K562 (cell line): ENCODE results near the gene CCT8L2. TPM values are rescaled to one million over a fixed set of nuclear protein-coding genes. Genes with fewer than 3 reads are reported as not detected.
"Not testable (repeated sequence)": the region's sequence is repeated elsewhere in the genome, so short reads cannot be mapped to it uniquely, and the experiment has no call there.

Source experiments
- ATAC-seq: fragments of 200-7000 bp; cut with Tn5 transposase; 3 replicates; pipeline ENCODE4 v1.9.1; 2020; ENCODE audit warnings: moderate library complexity
- BruUV-seq: library from RNA; stranded (reverse); fragments of 400-500 nt; replicated peaks from 2 replicates; lab custom pipeline; 2021; lab: Mats Ljungman, UMichigan
- CTCF ChIA-PET: fragments of 300-600 bp; formaldehyde crosslinking; extraction: SDS; loops from one replicate; lab custom pipeline; 2021; ENCODE audit warnings: low intra/inter-chr PET ratio; lab: Yijun Ruan, JAX
- POLR2A ChIA-PET: fragments of 300-600, 350-650 bp; sonication (Branson Sonifier 250); formaldehyde crosslinking; extraction: SDS; loops from one replicate; lab custom pipeline; 2021; ENCODE audit warnings: antibody characterized with exemption, inconsistent platforms; lab: Yijun Ruan, JAX
- DNase-seq, 4 experiments: peaks; one replicate each; pipeline versions ENCODE4 v3.0.0 to v3.0.0-alpha.2; 2011 to 2018; ENCODE audit warnings: low spot score in 3 of 4, mixed read lengths in 3 of 4; ENCODE audit errors: extremely low read depth in 1 of 4
- FAIRE-seq: peaks from 2 replicates; lab custom pipeline; 2011; peaks lifted over from hg19 to GRCh38; lab: Jason Lieb, UNC
- H2AFZ ChIP-seq: 2 replicates; pipeline ENCODE4 v1.6.0; 2011; ENCODE audit warnings: low read depth, low read length, control low read depth, inconsistent platforms
- H3K27ac ChIP-seq: fragments of 200-600 bp; 3 replicates; pipeline ENCODE4 v1.8.0; 2011; ENCODE audit warnings: low read depth, mild to moderate bottlenecking, control low read depth, inconsistent platforms, low read length, moderate library complexity, mixed read lengths; ENCODE audit errors: extremely low read depth
- H3K27me3 ChIP-seq, 2 experiments: fragments of 300-600 bp in 1 of 2; 2 replicates in 1 of 2; 3 replicates in 1 of 2; pipeline versions ENCODE4 v1.6.0 to v1.8.0; 2011; ENCODE audit warnings: inconsistent platforms in 2 of 2, low read length in 2 of 2, mild to moderate bottlenecking in 1 of 2, mixed read lengths in 1 of 2, moderate library complexity in 1 of 2; ENCODE audit not compliant: control insufficient read depth in 2 of 2, insufficient read depth in 2 of 2
- H3K36me3 ChIP-seq: fragments of 300-600 bp; 3 replicates; pipeline ENCODE4 v1.8.0; 2011; ENCODE audit warnings: mild to moderate bottlenecking, low read length, inconsistent platforms; ENCODE audit not compliant: control insufficient read depth, insufficient read depth
- H3K4me1 ChIP-seq, 2 experiments: fragments of 200-600 bp in 1 of 2; replicated peaks in 1 of 2; 2 replicates in 1 of 2; 3 replicates in 1 of 2; pipeline versions ENCODE4 v1.5.1 to v1.8.0; 2011; ENCODE audit warnings: inconsistent platforms in 2 of 2, low read length in 2 of 2, mild to moderate bottlenecking in 1 of 2, mixed read lengths in 1 of 2, moderate library complexity in 1 of 2; ENCODE audit not compliant: control insufficient read depth in 2 of 2, insufficient read depth in 2 of 2
- H3K4me2 ChIP-seq: 2 replicates; pipeline ENCODE4 v1.6.1; 2011; ENCODE audit warnings: low read length, control low read depth, inconsistent platforms, mixed read lengths; ENCODE audit not compliant: insufficient read depth
- H3K4me3 ChIP-seq: fragments of 200-600 bp; sonication (generic), shearing (Covaris generic); 2 replicates; pipeline ENCODE4 v1.5.1; 2016; ENCODE audit warnings: control low read depth, inconsistent platforms
- H3K79me2 ChIP-seq: fragments of 200-600 bp; 3 replicates; pipeline ENCODE4 v1.8.0; 2011; ENCODE audit warnings: low read length, inconsistent platforms; ENCODE audit not compliant: control insufficient read depth, insufficient read depth
- H3K9ac ChIP-seq, 2 experiments: 2 replicates each; pipeline versions ENCODE4 v1.6.0 to v1.6.1; 2011; ENCODE audit warnings: low read depth in 2 of 2, low read length in 2 of 2, control low read depth in 1 of 2, inconsistent platforms in 1 of 2, mild to moderate bottlenecking in 1 of 2, mixed read lengths in 1 of 2; ENCODE audit not compliant: insufficient read depth in 1 of 2
- H3K9me1 ChIP-seq: one replicate; pipeline ENCODE4 v1.6.0; 2011; ENCODE audit warnings: inconsistent platforms, mild to moderate bottlenecking, low read length, moderate library complexity; ENCODE audit not compliant: control insufficient read depth, insufficient read depth
- H3K9me3 ChIP-seq: replicated peaks from 2 replicates; pipeline ENCODE4 v1.5.1; 2011; ENCODE audit warnings: low read depth, low read length, inconsistent platforms; ENCODE audit not compliant: control insufficient read depth, insufficient read depth
- H4K20me1 ChIP-seq: replicated peaks from 2 replicates; pipeline ENCODE4 v1.6.1; 2011; ENCODE audit warnings: low read length, inconsistent platforms, mixed read lengths; ENCODE audit not compliant: control insufficient read depth, insufficient read depth
- ADNP ChIP-seq: fragments of 200-800 bp; sonication (Bioruptor generic); IDR thresholded peaks from 2 replicates; pipeline ENCODE4 v1.6.1; 2016; ENCODE audit warnings: missing genetic modification characterization, missing compliant biosample characterization
- BCOR ChIP-seq: fragments of 450-650 bp; IDR thresholded peaks from 2 replicates; pipeline ENCODE4 v1.6.1; 2016
- CBX1 ChIP-seq: sonication (generic); IDR thresholded peaks from 2 replicates; pipeline ENCODE4 v1.6.1; 2016; ENCODE audit warnings: antibody characterized with exemption, low read depth, mild to moderate bottlenecking
- CHD4 ChIP-seq: fragments of 200-600 bp; sonication (generic); IDR thresholded peaks from 3 replicates; pipeline ENCODE4 v1.6.1; 2012; ENCODE audit warnings: low read depth, mild to moderate bottlenecking, mixed read lengths, low read length, inconsistent platforms; ENCODE audit not compliant: insufficient read depth, insufficient replicate concordance, poor library complexity, severe bottlenecking
- GTF2A2 ChIP-seq: IDR thresholded peaks from 2 replicates; pipeline ENCODE4 v1.6.1; 2016; ENCODE audit warnings: mild to moderate bottlenecking, missing genetic modification characterization, missing compliant biosample characterization
- HDAC1 ChIP-seq, 2 experiments: fragments of 450-650 bp; IDR thresholded peaks; 2 replicates each; pipeline ENCODE4 v1.6.1; 2016 to 2017; ENCODE audit warnings: inconsistent platforms in 1 of 2, mild to moderate bottlenecking in 1 of 2, moderate library complexity in 1 of 2
- HDAC2 ChIP-seq: fragments of 450-650 bp; IDR thresholded peaks from 2 replicates; pipeline ENCODE4 v1.6.1; 2016; ENCODE audit warnings: mild to moderate bottlenecking
- KDM1A ChIP-seq, 2 experiments: fragments of 450-650 bp; IDR thresholded peaks; 2 replicates each; pipeline ENCODE4 v1.6.1; 2016; ENCODE audit warnings: mild to moderate bottlenecking in 2 of 2
- PHF20 ChIP-seq: fragments of 450-650 bp; IDR thresholded peaks from 2 replicates; pipeline ENCODE4 v1.6.1; 2018; ENCODE audit not compliant: partially characterized antibody
- RBM25 ChIP-seq: fragments of 200-400 bp; formaldehyde crosslinking; IDR thresholded peaks from 2 replicates; pipeline ENCODE4 v1.6.1; 2018; ENCODE audit warnings: low read length, low read depth, moderate library complexity; ENCODE audit not compliant: severe bottlenecking
- SMARCA5 ChIP-seq: fragments of 450-650 bp; IDR thresholded peaks from 2 replicates; pipeline ENCODE4 v1.6.1; 2016
- ZNF146 ChIP-seq: IDR thresholded peaks from one replicate; pipeline ENCODE4 v1.6.1; 2018; ENCODE audit warnings: missing compliant biosample characterization; ENCODE audit not compliant: unreplicated experiment
- WGBS: fragments of 100-300 bp; shearing (Covaris generic); methylation state at CpG from one replicate; pipeline ENCODE4 v1.1.6; 2016; ENCODE audit warnings: low coverage, mixed read lengths; ENCODE audit not compliant: insufficient coverage; ENCODE audit errors: missing lambda C conversion rate; 5-methylcytosine and 5-hydroxymethylcytosine counted together
- in situ Hi-C: fragments of 300-500 bp; cut with MboI; formaldehyde crosslinking; loops from 4 replicates; pipeline ENCODE4 v1.15.0; 2018; ENCODE audit warnings: inconsistent platforms, mixed read lengths
- intact Hi-C: fragments of 100-400 bp; cut with micrococcal nuclease; formaldehyde crosslinking; loops from 2 replicates; pipeline ENCODE4 v1.14.2; 2022
- polyA plus RNA-seq, 8 experiments: library from polyadenylated mRNA; depleted of rRNA in 4 of 8; stranded (reverse) in 5 of 8; unstranded in 3 of 8; fragments of >200 nt; fragmentation: Nextera tagmentation in 2 of 8; fragmentation: Illumina TruSeq in 1 of 8; extraction: Ambion mirVana in 2 of 8; extraction: Trizol in 1 of 8; gene quantifications; 2 replicates each; pipeline versions ENCODE4 v1.2.1 to v1.2.3, GENCODE V29; 2011 to 2014; ENCODE audit warnings: inconsistent platforms in 1 of 8, missing spikeins in 1 of 8
- total RNA-seq, 7 experiments: library from RNA; depleted of rRNA in 6 of 7; stranded (reverse); fragments of >200 nt in 6 of 7; fragmentation: Illumina TruSeq in 2 of 7; extraction: Trizol in 2 of 7; gene quantifications; 2 replicates each; pipeline versions ENCODE4 v1.2.1 to v1.2.3, GENCODE V29; 2011 to 2021; ENCODE audit warnings: low replicate concordance in 1 of 7

The CCT8L2 gene
- total and polyA plus RNA-seq, 9 of the 15 experiments (the other 6 are each of a cell fraction or from before 2014, with no cell fraction given): 0.13 TPM; not detected in 8

- in situ Hi-C loops, H3K79me2 ChIP-seq, H3K27me3 ChIP-seq, H3K4me2 ChIP-seq, H3K4me3 ChIP-seq, ATAC-seq, H3K36me3 ChIP-seq, FAIRE-seq, H3K27ac ChIP-seq, intact Hi-C loops, POLR2A ChIA-PET, CTCF ChIA-PET, H3K9ac ChIP-seq, BruUV-seq, H3K9me3 ChIP-seq, H4K20me1 ChIP-seq, H2AFZ ChIP-seq, DNase-seq, H3K9me1 ChIP-seq: not testable (repeated sequence)
- TF ChIP-seq CHD4: peak; percentile 73
- TF ChIP-seq BCOR: peak; percentile 96
- TF ChIP-seq PHF20: peak; percentile 50
- peak in 1 of 2 experiments; percentile 37; a peak in 1 of 4 replicates for TF ChIP-seq HDAC1 (IDR thresholded peaks at IDR 0.05)
- peak; percentile 5; the same call in 1 of the 2 replicates for TF ChIP-seq CBX1
- peak; percentile 40; the same call in 1 of the 2 replicates for TF ChIP-seq GTF2A2 (tag)
- peak; percentile 82 to 90 for TF ChIP-seq KDM1A (IDR thresholded peaks at IDR 0.05)
- TF ChIP-seq SMARCA5: peak; percentile 92
- TF ChIP-seq ZNF146 (CRISPR knock-in tag): peak; percentile 98
- TF ChIP-seq RBM25: peak; percentile 70
- TF ChIP-seq ADNP (tag): peak; percentile 89
- TF ChIP-seq HDAC2: peak; percentile 70
- WGBS: 28% methylated on average over 7 of the region's 8 CpGs
- H3K4me1 ChIP-seq: peaks cover 0 to 20% of the 10 kb centered on the region in 2 experiments; a peak in 1 of 5 replicates
Observed at GRCh38 chr22:16555077-16555994, 37.3 kb downstream of the CCT8L2 start.
